Activated CD4-positive, alpha-beta T cell treated with anti-CD3 and anti-CD28 coated beads for 48 hours (primary cell): Measurements from ENCODE around the gene ABCC1.
"Not testable (repeated sequence)": the region's sequence is repeated elsewhere in the genome, so short reads cannot be mapped to it uniquely, and the experiment has no call there.

Experiments
- DNase-seq: peaks from one replicate; pipeline ENCODE4 v3.0.0-alpha.2; 2020

ABCC1 gene

GRCh38 chr16:15947983-15948509 lies 1.4 kb upstream of the ABCC1 start:
- DNase-seq: no peak

GRCh38 chr16:15948532-15949209 lies 745 bp upstream of the ABCC1 start:
- no peak for DNase-seq

- peak; percentile 58 for DNase-seq
These were observed 892 bp downstream of the ABCC1 start for GRCh38 chr16:15950161-15950854.

- DNase-seq: no peak
These were observed 1.5 kb downstream of the ABCC1 start for GRCh38 chr16:15950869-15951268.

- no peak for DNase-seq
These were observed 2.4 kb downstream of the ABCC1 start for GRCh38 chr16:15951852-15952251.

- no peak for DNase-seq
These were observed 2.9 kb downstream of the ABCC1 start for GRCh38 chr16:15952265-15952711.

GRCh38 chr16:15953477-15953876 lies 4.1 kb downstream of the ABCC1 start:
- no peak for DNase-seq

- DNase-seq: no peak
These were observed 4.8 kb downstream of the ABCC1 start for GRCh38 chr16:15953929-15954813.

GRCh38 chr16:15954814-15955151 lies 5.4 kb downstream of the ABCC1 start:
- DNase-seq: no peak

- no peak for DNase-seq
These were observed 6.0 kb downstream of the ABCC1 start for GRCh38 chr16:15955425-15955824.

- DNase-seq: not testable (repeated sequence)
These were observed 6.7 kb downstream of the ABCC1 start for GRCh38 chr16:15956106-15956505.

GRCh38 chr16:15958703-15959348 lies 9.4 kb downstream of the ABCC1 start:
- no peak for DNase-seq

GRCh38 chr16:15960124-15960971 lies 10.9 kb downstream of the ABCC1 start:
- no peak for DNase-seq

- DNase-seq: peak; percentile 76
These were observed 11.7 kb downstream of the ABCC1 start for GRCh38 chr16:15961060-15961511.

GRCh38 chr16:15961571-15962090 lies 12.2 kb downstream of the ABCC1 start:
- DNase-seq: no peak

GRCh38 chr16:15963307-15963910 lies 14.0 kb downstream of the ABCC1 start:
- no peak for DNase-seq

- no peak for DNase-seq
These were observed 17.0 kb downstream of the ABCC1 start for GRCh38 chr16:15966420-15966819.

- no peak for DNase-seq
These were observed 17.6 kb downstream of the ABCC1 start for GRCh38 chr16:15966836-15967546.

GRCh38 chr16:15967655-15968315 lies 18.4 kb downstream of the ABCC1 start:
- DNase-seq: no peak

- peak; percentile 16 for DNase-seq
These were observed 20.8 kb downstream of the ABCC1 start for GRCh38 chr16:15970202-15970601.
